SU-DHL-6 (cell line): ENCODE data around the gene PPP1R9B.

ENCODE experiments used
- CTCF ChIP-seq: fragments of 200-600 bp; sonication (generic); IDR thresholded peaks from one replicate; pipeline ENCODE4 v1.5.1; 2017; ENCODE audit warnings: antibody characterized with exemption, mild to moderate bottlenecking, low read length, moderate library complexity; ENCODE audit not compliant: insufficient read depth, poor library complexity, severe bottlenecking
- EZH2phosphoT487 ChIP-seq: fragments of 200-600 bp; sonication (generic), shearing (Covaris generic); conservative IDR thresholded peaks from 2 replicates; pipeline ENCODE4 v1.6.1; 2018; ENCODE audit warnings: mild to moderate bottlenecking, antibody characterized with exemption, low read length, moderate library complexity, mixed read lengths

GRCh38 chr17:50154604-50155003 lies 4.1 kb upstream of the PPP1R9B start:
- TF ChIP-seq CTCF (no peak), EZH2phosphoT487 (no peak)
